Tibial nerve (tissue), 4 donors: ENCODE data around the gene SLC10A7. TPM values are rescaled to one million over a fixed set of nuclear protein-coding genes. Genes with fewer than 3 reads are reported as not detected.

Experiments
- DNase-seq, 2 donors: peaks; one replicate each; pipeline ENCODE4 v3.0.0-alpha.2; 2019; ENCODE audit warnings: low spot score in 2 of 2
- H3K27ac ChIP-seq, 4 donors: fragments of 200-600 bp; sonication (generic) in 3 of 4; one replicate each; pipeline ENCODE4 v1.5.1; 2017 to 2019; ENCODE audit warnings: mild to moderate bottlenecking in 1 of 4
- H3K27me3 ChIP-seq, 2 donors: fragments of 200-600 bp; sonication (generic) in 1 of 2; one replicate each; pipeline versions ENCODE4 v1.5.1 to v1.6.0; 2017 to 2019
- H3K36me3 ChIP-seq, 3 donors: fragments of 200-600 bp; sonication (generic); one replicate each; pipeline ENCODE4 v1.5.1; 2018 to 2019
- H3K4me1 ChIP-seq, 4 donors: fragments of 200-600 bp; sonication (generic) in 3 of 4; one replicate each; pipeline ENCODE4 v1.5.1; 2017 to 2019
- H3K4me3 ChIP-seq, 4 donors: fragments of 200-600 bp; sonication (generic) in 3 of 4; one replicate each; pipeline ENCODE4 v1.5.1; 2017 to 2019; ENCODE audit warnings: mild to moderate bottlenecking in 1 of 4, moderate library complexity in 1 of 4
- H3K9me3 ChIP-seq, 4 donors: fragments of 200-600 bp; sonication (generic) in 3 of 4; one replicate each; pipeline ENCODE4 v1.5.1; 2017 to 2019
- EP300 ChIP-seq, 2 donors: sonication (generic); formaldehyde crosslinking; IDR thresholded peaks; one replicate each; pipeline ENCODE4 v1.6.1; 2017; ENCODE audit warnings: antibody characterized with exemption in 2 of 2, mild to moderate bottlenecking in 1 of 2
- POLR2A ChIP-seq, 2 donors: fragments of 450-650 bp; IDR thresholded peaks; one replicate each; pipeline ENCODE4 v1.6.1; 2017; ENCODE audit warnings: antibody characterized with exemption in 2 of 2, mild to moderate bottlenecking in 2 of 2, moderate library complexity in 2 of 2
- WGBS, 2 donors: methylation state at CpG; one replicate each; pipeline ENCODE4 v1.1.5; 2018; 5-methylcytosine and 5-hydroxymethylcytosine counted together
- total RNA-seq, 4 donors: library from RNA; depleted of rRNA; stranded (reverse); fragments of >200 nt; gene quantifications; one replicate each; pipeline ENCODE4 v1.1.0, GENCODE V29; 2016
- TF ChIP-seq, protein P1 (sequence below), 5 experiments: fragments of 200-600 bp in 3 of 5; fragments of 450-650 bp in 2 of 5; sonication (generic) in 3 of 5; IDR thresholded peaks; one replicate each; pipeline ENCODE4 v1.5.1; 2016 to 2019; ENCODE audit warnings: antibody characterized with exemption in 5 of 5, mild to moderate bottlenecking in 3 of 5, moderate library complexity in 2 of 5

SLC10A7 gene
- total RNA-seq, 4 donors from 2014 or later: 9.8 to 13.8 (median 11.9) TPM

DNA sequence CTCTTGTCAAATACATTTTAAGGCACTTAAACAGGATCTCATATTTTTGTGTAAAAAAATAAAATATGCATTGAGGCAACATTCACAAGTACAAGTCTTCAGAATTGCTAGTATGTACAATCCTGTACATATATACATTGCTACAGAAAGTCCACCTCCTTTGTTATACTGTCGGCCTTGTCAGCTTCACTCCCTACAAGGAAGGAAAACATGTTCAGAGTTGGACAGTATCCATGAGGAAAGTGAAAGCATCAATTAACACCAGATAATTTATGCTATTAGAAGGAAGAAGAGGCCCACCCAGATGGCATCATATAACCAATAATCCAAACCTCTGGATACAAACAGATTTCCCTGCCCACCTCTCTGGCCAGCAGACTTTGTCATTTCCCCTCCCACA is 265.4 kb downstream of the SLC10A7 start:
- Histone ChIP-seq H3K27ac (no peak overlapping the region), H3K27me3 (no peaks in the 10 kb centered on the region), H3K36me3 (peaks cover 0 to 13% (median 0%) of the 10 kb centered on the region in 3 donors), H3K4me1 (peaks cover 0 to 7% (median 0%) of the 10 kb centered on the region in 4 donors), H3K4me3 (no peak overlapping the region), H3K9me3 (no peaks in the 10 kb centered on the region)
- no peak for DNase-seq
- 31 to 67% methylated on average over 1 of the region's 1 CpG for WGBS, 2 donors
- no peak for TF ChIP-seq EP300 (IDR thresholded peaks at IDR 0.05)
- no peak for TF ChIP-seq POLR2A (IDR thresholded peaks at IDR 0.05)
- TF ChIP-seq, protein P1, sequence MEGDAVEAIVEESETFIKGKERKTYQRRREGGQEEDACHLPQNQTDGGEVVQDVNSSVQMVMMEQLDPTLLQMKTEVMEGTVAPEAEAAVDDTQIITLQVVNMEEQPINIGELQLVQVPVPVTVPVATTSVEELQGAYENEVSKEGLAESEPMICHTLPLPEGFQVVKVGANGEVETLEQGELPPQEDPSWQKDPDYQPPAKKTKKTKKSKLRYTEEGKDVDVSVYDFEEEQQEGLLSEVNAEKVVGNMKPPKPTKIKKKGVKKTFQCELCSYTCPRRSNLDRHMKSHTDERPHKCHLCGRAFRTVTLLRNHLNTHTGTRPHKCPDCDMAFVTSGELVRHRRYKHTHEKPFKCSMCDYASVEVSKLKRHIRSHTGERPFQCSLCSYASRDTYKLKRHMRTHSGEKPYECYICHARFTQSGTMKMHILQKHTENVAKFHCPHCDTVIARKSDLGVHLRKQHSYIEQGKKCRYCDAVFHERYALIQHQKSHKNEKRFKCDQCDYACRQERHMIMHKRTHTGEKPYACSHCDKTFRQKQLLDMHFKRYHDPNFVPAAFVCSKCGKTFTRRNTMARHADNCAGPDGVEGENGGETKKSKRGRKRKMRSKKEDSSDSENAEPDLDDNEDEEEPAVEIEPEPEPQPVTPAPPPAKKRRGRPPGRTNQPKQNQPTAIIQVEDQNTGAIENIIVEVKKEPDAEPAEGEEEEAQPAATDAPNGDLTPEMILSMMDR (IDR thresholded peaks at IDR 0.05): no peak

DNA sequence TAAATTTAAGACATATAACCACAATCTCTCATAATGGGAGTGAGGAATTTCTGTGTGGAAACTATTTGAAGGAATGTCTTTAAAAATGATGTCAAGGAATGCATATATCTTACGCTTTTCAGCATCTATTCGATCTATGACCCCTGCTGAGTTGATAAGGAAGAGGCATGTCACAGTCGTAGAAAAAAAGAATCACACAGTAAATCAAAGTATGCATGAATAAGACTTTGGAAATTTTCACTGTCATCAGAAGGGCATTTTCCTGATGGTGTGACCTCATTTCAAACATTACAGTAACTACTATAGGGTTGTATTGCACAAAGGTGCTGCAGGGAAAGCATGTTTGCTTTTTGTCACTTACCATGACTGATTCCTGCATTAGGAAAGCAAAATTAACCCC is 265.9 kb downstream of the SLC10A7 start:
- Histone ChIP-seq H3K9me3 (no peaks in the 10 kb centered on the region), H3K36me3 (peaks cover 0 to 13% (median 0%) of the 10 kb centered on the region in 3 donors), H3K27ac (no peak overlapping the region), H3K4me3 (no peak overlapping the region), H3K27me3 (no peaks in the 10 kb centered on the region), H3K4me1 (peaks cover 0 to 7% (median 0%) of the 10 kb centered on the region in 4 donors)
- WGBS, 2 donors: 53 to 56% methylated on average over 3 of the region's 3 CpGs
- TF ChIP-seq POLR2A (IDR thresholded peaks at IDR 0.05) (no peak), EP300 (IDR thresholded peaks at IDR 0.05) (no peak)
- TF ChIP-seq, protein P1 (IDR thresholded peaks at IDR 0.05): no peak
- DNase-seq: no peak

DNA sequence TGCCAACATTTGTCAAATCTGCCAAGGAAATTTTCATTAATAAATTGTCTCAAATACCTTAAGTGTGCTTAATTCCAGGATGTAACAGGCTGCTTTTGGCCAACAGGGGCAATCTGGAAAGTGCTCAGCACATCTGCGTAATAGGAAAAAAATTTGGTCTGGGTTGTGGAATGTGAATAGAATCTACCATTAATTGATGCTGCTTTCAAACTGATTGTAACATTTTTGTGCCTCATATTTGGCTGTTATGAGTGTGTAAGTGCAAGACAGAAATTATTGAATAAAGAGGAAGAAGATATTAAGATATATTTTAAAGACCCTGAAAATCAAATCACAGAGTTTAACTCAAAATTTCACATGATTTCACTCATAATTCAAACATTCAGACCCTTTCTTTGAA is 266.3 kb downstream of the SLC10A7 start:
- Histone ChIP-seq H3K36me3 (peaks cover 0 to 13% (median 0%) of the 10 kb centered on the region in 3 donors), H3K4me3 (no peak overlapping the region), H3K4me1 (peaks cover 0 to 7% (median 0%) of the 10 kb centered on the region in 4 donors), H3K27me3 (no peaks in the 10 kb centered on the region), H3K27ac (no peak overlapping the region), H3K9me3 (no peaks in the 10 kb centered on the region)
- WGBS, 2 donors: 69% methylated on average over 1 of the region's 1 CpG
- DNase-seq: no peak
- TF ChIP-seq EP300 (IDR thresholded peaks at IDR 0.05) (no peak), POLR2A (IDR thresholded peaks at IDR 0.05) (no peak)
- TF ChIP-seq, protein P1 (IDR thresholded peaks at IDR 0.05): no peak

DNA sequence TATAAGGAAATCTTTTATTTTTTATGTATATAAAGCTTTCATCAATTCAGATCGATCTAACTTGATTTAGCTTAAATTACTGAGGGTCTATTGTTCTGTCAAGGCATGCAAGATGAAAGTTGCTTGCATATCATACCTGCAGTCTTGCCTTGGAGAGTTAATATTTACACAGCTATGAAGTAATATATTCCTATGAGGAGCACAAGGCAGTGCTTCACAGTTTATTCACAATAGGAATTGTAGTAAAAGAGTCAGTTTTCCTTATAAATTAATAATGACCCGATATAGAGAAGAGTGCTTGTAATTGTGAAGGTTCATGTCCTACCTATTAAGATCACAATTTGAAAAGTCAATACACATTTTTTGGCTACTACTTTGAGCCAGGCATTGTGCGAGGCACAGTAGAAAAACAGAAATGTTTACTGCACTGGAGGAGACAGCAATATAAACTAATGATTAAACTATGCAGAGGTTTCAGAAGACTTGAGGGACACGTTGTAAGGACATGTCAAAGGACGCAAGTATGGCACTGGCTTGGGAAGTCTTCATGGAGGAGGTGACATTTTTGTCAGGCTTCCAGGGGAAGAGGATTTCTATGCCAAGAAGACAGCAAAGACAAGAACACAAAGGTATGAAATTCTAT is 268.6 kb downstream of the SLC10A7 start:
- no peak for DNase-seq
- Histone ChIP-seq H3K27ac (no peak overlapping the region), H3K27me3 (no peaks in the 10 kb centered on the region), H3K4me1 (peaks cover 0 to 7% (median 0%) of the 10 kb centered on the region in 4 donors), H3K9me3 (no peaks in the 10 kb centered on the region), H3K36me3 (peaks cover 0 to 13% (median 0%) of the 10 kb centered on the region in 3 donors), H3K4me3 (no peak overlapping the region)
- TF ChIP-seq EP300 (IDR thresholded peaks at IDR 0.05) (no peak), POLR2A (IDR thresholded peaks at IDR 0.05) (no peak)
- TF ChIP-seq, protein P1 (IDR thresholded peaks at IDR 0.05): no peak
- WGBS, 2 donors: 85 to 86% methylated on average over 5 of the region's 5 CpGs

DNA sequence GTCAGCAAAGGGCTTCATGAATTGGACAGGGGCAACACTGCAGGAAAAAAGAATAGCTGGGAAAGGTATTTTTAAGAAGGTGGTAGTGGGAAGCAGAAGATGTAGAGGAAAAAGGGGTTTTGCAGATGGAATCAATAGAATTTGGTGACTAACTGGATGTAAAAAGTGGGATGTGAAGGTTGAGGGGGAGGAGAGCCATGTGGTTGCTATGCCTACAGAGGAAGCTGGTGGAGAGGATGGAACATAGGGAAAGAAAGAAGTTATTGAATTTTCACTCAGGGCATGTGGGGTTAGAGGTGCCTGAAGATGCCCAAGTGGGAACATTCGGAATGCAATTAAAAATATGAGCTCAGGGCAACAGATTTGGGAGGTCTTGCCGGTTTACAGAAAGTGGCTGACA is 274.4 kb downstream of the SLC10A7 start:
- Histone ChIP-seq H3K4me3 (no peak overlapping the region), H3K27ac (no peak overlapping the region), H3K27me3 (no peaks in the 10 kb centered on the region), H3K4me1 (peaks cover 0 to 37% (median 12%) of the 10 kb centered on the region in 4 donors), H3K9me3 (no peaks in the 10 kb centered on the region), H3K36me3 (no peaks in the 10 kb centered on the region)
- 41 to 51% methylated on average over 2 of the region's 2 CpGs for WGBS, 2 donors
- no peak for DNase-seq
- TF ChIP-seq EP300 (IDR thresholded peaks at IDR 0.05): no peak
- TF ChIP-seq, protein P1 (IDR thresholded peaks at IDR 0.05): no peak
- no peak for TF ChIP-seq POLR2A (IDR thresholded peaks at IDR 0.05)
